ENCODE measurements around the gene STEAP3.

STEAP3 gene

GRCh38 chr2:119223521-119224390 is at the start of gene STEAP3:
Gene STEAP3 (plus strand): TSS chr2:119223834. CDS start chr2:119231013, 7,179 bp downstream.
- peak; percentile 50 for DNase-seq

DNA sequence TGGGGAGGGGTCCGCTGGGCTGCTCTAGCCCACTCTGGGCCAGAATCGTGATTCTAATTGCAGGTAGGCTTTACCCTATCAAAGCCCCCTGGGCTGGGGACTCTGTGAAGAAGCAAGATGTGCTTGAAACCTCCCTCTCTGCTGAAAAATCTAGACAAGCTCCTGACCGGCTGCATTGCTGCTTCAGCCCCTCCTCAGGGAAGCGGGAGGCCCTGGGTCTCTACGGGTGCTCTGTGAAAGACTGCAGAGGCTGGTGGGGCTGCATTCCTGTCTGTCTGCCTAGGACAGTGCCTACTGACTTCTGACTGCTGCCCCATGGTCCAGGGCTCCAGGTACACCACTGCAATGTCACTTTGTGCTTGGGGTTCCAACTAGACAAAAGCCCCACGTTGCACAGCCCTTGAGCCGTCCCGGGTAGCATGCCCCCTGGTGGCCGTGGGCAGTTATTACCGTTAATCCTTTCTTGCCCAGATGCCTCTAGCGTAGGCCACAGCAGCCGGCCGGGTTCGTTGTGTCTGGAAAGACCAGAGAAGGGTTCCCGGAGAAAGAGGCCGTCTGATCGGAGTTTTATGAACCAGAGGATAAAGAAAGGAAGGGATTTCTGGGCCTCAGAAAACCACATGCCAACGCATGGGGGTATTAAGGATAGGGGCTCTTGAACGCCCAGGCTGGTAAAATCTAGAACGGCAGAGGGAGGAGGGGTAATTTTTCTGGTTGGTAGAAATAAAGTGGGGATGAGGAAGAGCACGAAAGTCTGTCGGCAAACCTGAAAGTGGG is 49.2 kb upstream of the STEAP3 start:
- peak; percentile 9 for DNase-seq

DNA sequence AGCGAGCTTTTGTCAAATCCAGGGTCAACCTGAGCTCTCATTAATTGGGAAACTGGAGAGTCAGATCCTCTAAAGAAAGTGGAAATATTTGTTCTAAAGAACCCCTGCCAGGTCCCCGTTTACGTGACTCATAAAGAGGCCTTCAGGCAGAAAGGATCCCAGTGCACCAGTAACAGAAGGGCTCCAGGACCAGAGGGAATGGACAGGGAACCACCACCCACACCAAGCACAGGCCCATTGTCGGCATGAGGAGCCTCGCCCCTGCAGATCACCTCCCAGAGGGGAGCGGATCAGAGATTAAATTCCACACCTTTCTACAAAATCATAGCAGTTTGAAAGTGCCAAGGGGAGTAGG is 48.7 kb upstream of the STEAP3 start:
- DNase-seq: no peak

- no peak for DNase-seq
Observed at GRCh38 chr2:119175517-119175916, 48.1 kb upstream of the STEAP3 start.

DNA sequence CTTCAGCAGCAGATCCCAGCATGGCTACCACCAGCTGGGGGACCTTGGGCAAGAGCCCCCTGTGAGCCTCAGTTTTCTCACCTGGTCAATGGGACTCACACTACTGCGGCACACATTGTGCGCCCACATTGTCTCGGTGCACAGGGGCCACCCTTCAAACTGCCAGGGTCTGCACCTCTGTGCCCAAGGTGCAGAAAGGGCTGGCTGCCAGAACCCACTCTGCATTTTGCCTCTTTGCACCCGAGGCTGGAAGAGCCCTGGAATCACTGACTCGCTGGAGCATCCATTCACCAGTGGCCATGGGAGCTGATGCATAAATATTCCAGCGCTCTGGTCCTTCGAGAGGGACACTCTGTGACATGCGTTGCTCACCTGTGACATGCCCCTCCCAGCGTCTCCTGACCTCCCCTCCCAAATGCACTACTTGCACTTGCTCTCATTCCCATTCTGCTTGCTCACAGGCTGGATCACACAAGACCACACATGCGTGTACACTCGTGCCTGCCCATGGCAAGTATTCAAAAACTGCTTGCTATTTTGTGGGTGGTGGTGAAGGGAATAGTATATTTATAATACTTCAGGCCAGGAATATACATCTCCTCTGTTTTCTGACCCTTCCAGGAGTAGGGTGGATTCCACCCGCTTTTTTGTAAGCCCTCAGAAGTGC is 46.3 kb upstream of the STEAP3 start:
- DNase-seq: no peak

DNA sequence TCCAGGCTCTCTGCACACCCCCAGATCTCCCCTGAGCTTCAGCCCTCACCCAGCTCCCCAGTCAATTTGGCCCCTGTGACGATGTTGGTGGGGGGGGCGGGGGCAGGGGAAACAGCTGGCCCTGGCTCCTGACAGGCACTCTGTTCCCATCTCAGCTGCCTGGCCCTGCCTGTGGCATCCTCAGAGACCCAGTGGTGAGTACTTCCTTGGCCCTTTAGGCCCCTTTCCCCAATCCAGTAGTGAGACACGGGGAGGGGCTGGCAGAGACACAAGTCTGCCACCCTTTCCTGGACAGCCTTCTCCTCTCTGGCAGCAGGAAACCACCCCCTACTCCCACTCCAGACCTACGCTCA is 45.8 kb upstream of the STEAP3 start:
- no peak for DNase-seq

- DNase-seq: no peak
Observed at GRCh38 chr2:119178776-119179175, 44.9 kb upstream of the STEAP3 start.

DNA sequence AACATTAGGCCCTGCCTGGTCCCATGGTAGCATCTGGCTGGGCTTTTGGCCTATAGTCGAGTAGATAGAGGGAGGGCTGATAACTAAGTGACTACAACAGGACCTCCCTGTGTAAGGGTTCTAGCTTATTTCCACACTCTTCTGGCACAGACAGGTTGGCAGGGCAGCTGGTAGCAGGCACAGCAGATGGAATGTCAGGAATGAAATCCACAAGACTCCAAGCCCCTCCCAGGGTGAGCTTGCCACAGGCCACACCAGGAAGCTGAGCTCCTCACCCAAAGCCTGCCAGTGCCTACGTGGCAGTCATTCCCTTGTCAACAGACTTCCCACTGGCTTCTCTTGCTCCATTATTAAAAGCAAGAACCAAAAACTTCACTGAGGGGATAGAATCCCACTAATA is 44.4 kb upstream of the STEAP3 start:
- DNase-seq: peak; percentile 14

- DNase-seq: peak; percentile 12
Observed at GRCh38 chr2:119179991-119180390, 43.6 kb upstream of the STEAP3 start.

DNA sequence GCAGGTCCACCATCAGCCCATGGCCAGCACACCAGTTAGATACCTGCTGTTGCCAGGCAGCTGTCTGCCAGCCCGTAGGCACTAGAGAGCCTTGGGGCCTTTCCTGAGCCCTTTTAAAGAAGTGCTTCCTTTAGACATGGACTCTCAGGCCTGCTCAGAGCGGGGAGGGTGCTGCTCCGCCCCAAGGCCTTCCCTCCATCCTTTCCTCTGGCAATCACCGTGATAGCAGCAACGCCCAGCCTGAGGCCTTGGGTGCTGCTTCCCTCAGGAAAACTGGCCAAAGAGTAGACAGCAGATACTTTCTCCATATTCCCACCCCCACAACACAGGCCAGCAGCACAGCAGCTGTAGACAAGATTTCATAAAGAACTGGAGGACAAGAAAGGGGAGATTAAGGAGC is 42.7 kb upstream of the STEAP3 start:
- no peak for DNase-seq

GRCh38 chr2:119181391-119181790 is 42.2 kb upstream of the STEAP3 start:
- DNase-seq: no peak

- DNase-seq: no peak
Observed at GRCh38 chr2:119181791-119182445, 41.7 kb upstream of the STEAP3 start.

GRCh38 chr2:119184512-119184911 is 39.1 kb upstream of the STEAP3 start:
- no peak for DNase-seq

DNA sequence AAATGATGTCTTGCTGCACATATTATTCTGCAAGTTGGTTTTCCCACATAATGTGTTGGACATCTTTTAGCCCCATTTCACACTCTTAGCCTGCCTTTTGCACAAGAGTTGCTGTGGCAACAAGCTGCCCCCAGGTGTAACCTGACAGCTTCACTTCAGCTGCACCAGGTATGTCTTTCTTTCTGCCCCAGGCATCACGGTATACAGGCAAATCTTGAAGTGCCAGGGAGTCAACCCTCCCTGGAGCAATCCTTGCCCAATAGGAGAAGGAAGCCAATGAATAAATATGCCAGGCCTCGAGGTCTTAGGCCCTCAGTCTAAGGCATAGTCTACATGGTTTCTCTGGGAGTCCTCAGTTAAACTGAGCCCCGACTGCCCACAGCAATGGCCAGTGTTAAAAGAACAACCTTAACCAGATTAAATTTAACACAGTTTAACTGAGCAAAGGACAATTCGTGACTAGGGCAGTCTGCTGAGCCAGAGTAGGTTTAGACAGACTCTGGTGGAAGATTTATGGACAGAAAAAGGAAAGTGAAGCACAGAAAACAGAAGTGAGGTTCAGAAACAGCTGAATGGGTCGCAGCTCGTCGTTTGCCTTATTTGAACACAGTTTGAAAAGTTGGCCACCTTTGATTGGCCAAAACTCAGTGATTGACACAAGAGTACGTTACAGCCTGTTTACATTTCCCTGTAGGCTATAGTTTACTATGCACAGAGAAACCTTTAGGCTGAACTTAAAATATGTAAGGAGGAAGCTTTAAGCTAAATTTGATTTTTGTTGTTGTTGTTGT is 33.1 kb upstream of the STEAP3 start:
- DNase-seq: no peak

- DNase-seq: no peak
Observed at GRCh38 chr2:119192893-119193292, 30.7 kb upstream of the STEAP3 start.

- DNase-seq: no peak
Observed at GRCh38 chr2:119195001-119195400, 28.6 kb upstream of the STEAP3 start.

DNA sequence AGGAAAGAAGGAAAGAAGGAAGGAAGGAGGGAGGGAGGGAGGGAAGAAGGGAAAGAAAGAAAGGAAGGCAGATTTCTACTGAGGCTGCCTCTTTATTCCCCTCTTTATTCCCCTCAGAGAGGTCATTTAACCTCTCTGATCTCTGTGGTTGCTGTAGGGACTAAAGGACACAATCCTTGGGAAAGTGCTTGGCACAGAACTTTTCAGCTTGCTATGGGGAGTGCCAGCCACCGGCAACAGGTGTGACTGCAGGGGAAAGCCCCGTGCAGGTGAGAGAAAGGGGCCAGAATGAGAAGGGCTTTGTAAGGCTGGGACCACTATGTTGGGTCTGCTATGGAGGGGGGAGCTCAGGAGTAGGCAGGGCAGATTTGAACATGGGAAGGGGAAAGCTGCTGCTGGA is 27.7 kb upstream of the STEAP3 start:
- DNase-seq: no peak

GRCh38 chr2:119196301-119197125 is 27.1 kb upstream of the STEAP3 start:
- no peak for DNase-seq

- no peak for DNase-seq
Observed at GRCh38 chr2:119197126-119197405, 26.6 kb upstream of the STEAP3 start.

GRCh38 chr2:119197529-119198239 is 25.9 kb upstream of the STEAP3 start:
- no peak for DNase-seq

DNA sequence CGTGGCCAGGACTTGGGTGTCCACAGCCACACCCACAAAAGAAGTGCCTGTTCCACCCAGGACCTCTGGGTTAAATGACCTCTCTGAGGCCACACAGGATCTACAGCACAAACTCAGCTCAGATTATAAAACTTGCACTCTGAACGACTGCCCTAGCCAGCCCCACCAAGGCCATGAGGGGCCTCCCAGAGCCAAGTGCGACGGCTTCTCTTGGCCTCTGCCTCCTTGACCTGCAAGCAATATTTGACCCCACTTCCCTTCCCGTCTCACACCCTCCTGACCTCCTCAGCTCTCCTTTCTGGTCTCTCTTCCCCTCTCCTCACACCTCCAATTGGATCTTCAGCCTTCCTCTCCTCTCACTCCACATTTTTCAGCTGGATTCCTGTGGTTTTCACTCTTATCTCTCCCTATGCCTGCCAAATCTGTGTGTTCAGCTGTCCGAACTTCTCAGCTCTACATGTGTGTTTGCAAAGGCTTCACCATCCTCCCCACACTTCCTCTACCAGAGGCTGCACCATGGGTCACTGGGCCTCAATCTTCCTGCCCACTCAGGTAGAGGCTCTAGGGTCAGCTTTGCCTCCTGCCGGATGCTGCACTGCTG is 25.3 kb upstream of the STEAP3 start:
- peak; percentile 63 for DNase-seq

Measured in fibroblast of upper back skin (primary cell).